GM12878 (cell line): ENCODE results near the gene MMP13. TPM values are rescaled to one million over a fixed set of nuclear protein-coding genes. Genes with fewer than 3 reads are reported as not detected.
"Not testable (repeated sequence)": the region's sequence is repeated elsewhere in the genome, so short reads cannot be mapped to it uniquely, and the experiment has no call there.

Experiments used
- ATAC-seq: fragments of 200-7000 bp; cut with Tn5 transposase; 3 replicates; pipeline ENCODE4 v1.9.1; 2020; ENCODE audit warnings: mild to moderate bottlenecking, moderate library complexity
- BruUV-seq: library from RNA; stranded (reverse); fragments of 400-500 nt; replicated peaks from 2 replicates; lab custom pipeline; 2021; lab: Mats Ljungman, UMichigan
- CTCF ChIA-PET: fragments of 300-600 bp; sonication (Branson Sonifier 250); formaldehyde crosslinking; extraction: SDS; loops from one replicate; lab custom pipeline; 2021; ENCODE audit warnings: inconsistent platforms; lab: Yijun Ruan, JAX
- POLR2A ChIA-PET: fragments of 350-600 bp; formaldehyde crosslinking; extraction: SDS; loops from one replicate; lab custom pipeline; 2021; ENCODE audit warnings: inconsistent platforms; lab: Charles Lee
- RAD21 ChIA-PET: fragments of 300-600 bp; sonication (Branson Sonifier 250); formaldehyde crosslinking; loops from one replicate; lab custom pipeline; 2023; ENCODE audit warnings: antibody characterized with exemption; ENCODE audit not compliant: unreplicated experiment; lab: Charles Lee
- SMC1A ChIA-PET: fragments of 300-600 bp; sonication (Branson Sonifier 250); formaldehyde crosslinking; loops from one replicate; lab custom pipeline; 2023; ENCODE audit not compliant: unreplicated experiment, uncharacterized antibody; lab: Charles Lee
- DNase-seq: peaks from one replicate; pipeline ENCODE4 v3.0.0-alpha.2; 2011; ENCODE audit warnings: low read depth, low spot score
- FAIRE-seq: peaks from 3 replicates; lab custom pipeline; 2011; peaks lifted over from hg19 to GRCh38; lab: Jason Lieb, UNC
- H2AFZ ChIP-seq: 2 replicates; pipeline ENCODE4 v1.6.0; 2011; ENCODE audit warnings: low read depth, low read length, control low read depth; ENCODE audit not compliant: control insufficient read depth
- H3K27ac ChIP-seq: 2 replicates; pipeline ENCODE4 v1.5.1; 2011; ENCODE audit warnings: control low read depth; ENCODE audit not compliant: control insufficient read depth, insufficient read depth
- H3K27me3 ChIP-seq, 2 experiments: replicated peaks in 1 of 2; 2 replicates each; pipeline versions ENCODE4 v1.6.0 to v1.6.1; 2011; ENCODE audit warnings: low read length in 1 of 2; ENCODE audit not compliant: control insufficient read depth in 2 of 2, insufficient read depth in 2 of 2
- H3K36me3 ChIP-seq, 2 experiments: 2 replicates each; pipeline ENCODE4 v1.5.1; 2011; ENCODE audit warnings: low read length in 1 of 2; ENCODE audit not compliant: control insufficient read depth in 2 of 2, insufficient read depth in 2 of 2
- H3K4me1 ChIP-seq: 2 replicates; pipeline ENCODE4 v1.6.1; 2011; ENCODE audit warnings: mild to moderate bottlenecking, low read length, moderate library complexity, mixed read lengths; ENCODE audit not compliant: control insufficient read depth, insufficient read depth
- H3K4me2 ChIP-seq: 2 replicates; pipeline ENCODE4 v1.6.0; 2011; ENCODE audit warnings: control low read depth; ENCODE audit not compliant: control insufficient read depth, insufficient read depth
- H3K4me3 ChIP-seq: fragments of 200-600 bp; sonication (generic); 2 replicates; pipeline ENCODE4 v1.5.1; 2016
- H3K79me2 ChIP-seq: 2 replicates; pipeline ENCODE4 v1.6.0; 2011; ENCODE audit warnings: low read length; ENCODE audit not compliant: control insufficient read depth, insufficient read depth
- H3K9ac ChIP-seq: 2 replicates; pipeline ENCODE4 v1.8.0; 2011; ENCODE audit warnings: low read length, control low read depth, mixed read lengths; ENCODE audit not compliant: control insufficient read depth, insufficient read depth
- H3K9me3 ChIP-seq: replicated peaks from 3 replicates; pipeline ENCODE4 v1.5.1; 2011; ENCODE audit warnings: mild to moderate bottlenecking, low read length; ENCODE audit not compliant: control insufficient read depth, insufficient read depth
- H4K20me1 ChIP-seq: 2 replicates; pipeline ENCODE4 v1.6.0; 2011; ENCODE audit not compliant: control insufficient read depth, insufficient read depth
- CBX5 ChIP-seq: sonication (generic); IDR thresholded peaks from 2 replicates; pipeline ENCODE4 v1.6.1; 2016; ENCODE audit warnings: low read depth, moderate library complexity, mild to moderate bottlenecking, inconsistent platforms
- ETV6 ChIP-seq, 2 experiments: fragments of 450-650 bp in 1 of 2; IDR thresholded peaks in 1 of 2; conservative IDR thresholded peaks in 1 of 2; 2 replicates each; pipeline ENCODE4 v1.6.1; 2014; ENCODE audit warnings: antibody characterized with exemption in 1 of 2, borderline replicate concordance in 1 of 2, low read depth in 1 of 2, mild to moderate bottlenecking in 1 of 2, moderate library complexity in 1 of 2
- FOS ChIP-seq: IDR thresholded peaks from 3 replicates; pipeline ENCODE4 v1.6.1; 2011; ENCODE audit warnings: borderline replicate concordance; ENCODE audit not compliant: insufficient read length; ENCODE audit errors: extremely low read depth
- MYC ChIP-seq: IDR thresholded peaks from 2 replicates; pipeline ENCODE4 v1.6.1; 2011; ENCODE audit warnings: mild to moderate bottlenecking, low read length, moderate library complexity, inconsistent platforms; ENCODE audit not compliant: insufficient read depth, insufficient replicate concordance, insufficient read length, severe bottlenecking
- NBN ChIP-seq: fragments of 450-650 bp; IDR thresholded peaks from 2 replicates; pipeline ENCODE4 v1.6.1; 2016
- NRF1 ChIP-seq: conservative IDR thresholded peaks from 2 replicates; pipeline ENCODE4 v1.6.1; 2011; ENCODE audit warnings: mild to moderate bottlenecking, low read depth, low read length, improper control_type of control experiment
- RBBP5 ChIP-seq: fragments of 200-600 bp; sonication (generic); conservative IDR thresholded peaks from 2 replicates; pipeline ENCODE4 v1.6.1; 2016
- YBX1 ChIP-seq: fragments of 450-650 bp; IDR thresholded peaks from 2 replicates; pipeline ENCODE4 v1.6.1; 2016; ENCODE audit warnings: antibody characterized with exemption
- ZNF207 ChIP-seq: fragments of 450-650 bp; IDR thresholded peaks from 2 replicates; pipeline ENCODE4 v1.6.1; 2014; ENCODE audit warnings: antibody characterized with exemption, mild to moderate bottlenecking, borderline replicate concordance
- ZNF217 ChIP-seq: fragments of 450-650 bp; IDR thresholded peaks from 2 replicates; pipeline ENCODE4 v1.6.1; 2017; ENCODE audit warnings: antibody characterized with exemption, mild to moderate bottlenecking
- ZSCAN29 ChIP-seq: fragments of 450-650 bp; IDR thresholded peaks from 2 replicates; pipeline ENCODE4 v1.6.1; 2017; ENCODE audit warnings: mild to moderate bottlenecking, moderate library complexity
- WGBS: methylation state at CpG from one replicate; pipeline ENCODE4 v1.1.6; 2016; ENCODE audit warnings: low lambda C conversion rate; ENCODE audit not compliant: insufficient replicate concordance, insufficient coverage; ENCODE audit errors: missing lambda C conversion rate; 5-methylcytosine and 5-hydroxymethylcytosine counted together
- in situ Hi-C: fragments of 300-500 bp; cut with MboI; formaldehyde crosslinking; loops from 9 replicates; pipeline ENCODE4 v1.14.3; 2018; ENCODE audit warnings: mixed read lengths
- intact Hi-C: fragments of 100-400 bp; cut with micrococcal nuclease; formaldehyde crosslinking; loops from one replicate; pipeline ENCODE4 v1.14.2; 2022; ENCODE audit not compliant: unreplicated experiment
- polyA plus RNA-seq, 11 experiments: library from polyadenylated mRNA; depleted of rRNA in 4 of 11; unstranded in 6 of 11; stranded (reverse) in 5 of 11; fragments of >200 nt; fragmentation: Nextera tagmentation in 4 of 11; fragmentation: Illumina TruSeq in 1 of 11; extraction: Ambion mirVana in 4 of 11; extraction: Trizol in 1 of 11; gene quantifications; 1 replicate in 1 of 11; 2 replicates in 10 of 11; pipeline versions ENCODE4 v1.2.1 to v1.2.3, GENCODE V29; 2011 to 2016; ENCODE audit warnings: inconsistent platforms in 2 of 11, missing spikeins in 2 of 11, low read depth in 1 of 11
- total RNA-seq, 4 experiments: library from RNA; depleted of rRNA in 3 of 4; stranded (reverse); fragments of >200 nt in 3 of 4; fragmentation: Illumina TruSeq in 1 of 4; extraction: Trizol in 1 of 4; gene quantifications; 2 replicates each; pipeline versions ENCODE4 v1.2.1 to v1.2.3, GENCODE V29; 2013 to 2021
- TF ChIP-seq, protein P1 (sequence below): IDR thresholded peaks from 2 replicates; pipeline ENCODE4 v1.6.1; 2011; ENCODE audit warnings: borderline replicate concordance, low read depth, mild to moderate bottlenecking, moderate library complexity, mixed read lengths, low read length; ENCODE audit not compliant: insufficient read depth; ENCODE audit errors: extremely low read length
- TF ChIP-seq, protein P2 (sequence below): fragments of 450-650 bp; IDR thresholded peaks from 2 replicates; pipeline ENCODE4 v1.6.1; 2018; ENCODE audit warnings: borderline replicate concordance, mild to moderate bottlenecking; ENCODE audit not compliant: partially characterized antibody

MMP13 gene
- total and polyA plus RNA-seq, 10 of the 15 experiments (the other 5 are each of a cell fraction or from before 2014, with no cell fraction given) = 0.05 TPM; not detected in 9

DNA sequence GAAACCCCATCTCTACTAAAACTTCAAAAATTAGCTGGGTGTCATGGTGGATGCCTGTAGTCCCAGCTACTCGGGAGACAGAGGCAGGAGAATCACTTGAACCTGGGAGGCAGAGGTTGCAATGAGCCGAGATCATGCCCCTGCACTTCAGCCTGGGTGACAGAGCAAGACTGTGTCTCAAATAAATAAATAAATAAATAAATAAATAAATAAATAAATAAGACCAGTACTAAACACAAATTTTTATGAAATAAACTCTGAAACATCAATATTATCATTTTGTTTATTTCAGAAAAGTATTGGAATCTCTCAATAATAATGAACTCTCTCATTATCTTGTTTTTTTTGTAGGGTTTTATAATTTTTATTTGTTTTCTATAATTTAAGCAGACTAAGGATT lies 18.2 kb upstream of the MMP13 start:
- POLR2A ChIA-PET, RAD21 ChIA-PET, H3K27me3 ChIP-seq, in situ Hi-C loops, H3K27ac ChIP-seq, ATAC-seq, H3K4me3 ChIP-seq, DNase-seq, H3K4me2 ChIP-seq, H3K9ac ChIP-seq, BruUV-seq, H3K79me2 ChIP-seq, H3K9me3 ChIP-seq, H3K4me1 ChIP-seq, H4K20me1 ChIP-seq, H3K36me3 ChIP-seq, FAIRE-seq, intact Hi-C loops, H2AFZ ChIP-seq: not testable (repeated sequence)
- ChIA-PET CTCF (interaction anchor here (1.1 kb wide), 1 partner anchor 10 kb away, joined by 3 read pairs; no protein-coding TSS in a partner anchor), SMC1A (interaction anchor here (1.9 kb wide), 1 partner anchor 59 kb away, joined by 8 read pairs; no protein-coding TSS in a partner anchor)
- 19% methylated on average over 2 of the region's 2 CpGs for WGBS

DNA sequence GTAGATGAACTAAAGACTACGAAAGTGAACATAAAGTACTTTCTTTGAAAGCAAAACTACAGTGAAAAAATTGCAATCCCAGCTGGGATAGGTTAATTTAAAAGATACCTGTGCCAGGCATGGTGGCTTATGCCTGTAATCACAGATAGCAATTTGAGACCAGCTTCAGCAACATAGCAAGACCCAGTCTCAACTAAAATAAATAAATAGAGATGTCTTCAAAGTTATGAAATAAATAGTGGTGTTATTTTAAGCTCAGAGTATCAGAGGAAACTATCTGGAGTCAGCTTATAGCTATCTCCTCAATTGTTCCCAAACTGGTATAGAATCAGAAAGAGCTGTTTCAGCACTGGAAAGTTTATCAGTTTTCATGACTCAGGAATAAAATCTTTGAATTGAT lies 17.3 kb upstream of the MMP13 start:
- in situ Hi-C loops = no loop called here
- 0% methylated on average over 1 of the region's 1 CpG for WGBS
- H3K27me3 ChIP-seq = no peaks in the 10 kb centered on the region
- no peaks in the 10 kb centered on the region for H3K4me1 ChIP-seq
- H3K27ac ChIP-seq = no peak overlapping the region
- intact Hi-C loops = no loop called here
- FAIRE-seq (no peak), ATAC-seq (no peak), DNase-seq (no peak)
- H3K4me2 ChIP-seq = no peak overlapping the region
- H3K9me3 ChIP-seq = no peaks in the 10 kb centered on the region
- no peaks in the 10 kb centered on the region for H3K79me2 ChIP-seq
- ChIA-PET SMC1A (interaction anchor here (1.9 kb wide), 1 partner anchor 58 kb away, joined by 8 read pairs; no protein-coding TSS in a partner anchor), POLR2A (no interaction called here), RAD21 (no interaction called here), CTCF (no interaction called here)
- H4K20me1 ChIP-seq = no peaks in the 10 kb centered on the region
- no peaks in the 10 kb centered on the region for H3K36me3 ChIP-seq
- H3K4me3 ChIP-seq = no peak overlapping the region
- no TSS peak for BruUV-seq
- TF ChIP-seq RBBP5 (no peak), ETV6 (conservative IDR thresholded peaks at IDR 0.05 in 1 of 2, IDR thresholded peaks at IDR 0.05 in 1 of 2; ENCODE audit: borderline replicate concordance in 1 of 2, low read depth in 1 of 2) (no peak), CBX5 (no peak), NBN (no peak), ZNF207 (no peak), MYC (no peak), YBX1 (no peak), ZNF217 (no peak), FOS (no peak), ZSCAN29 (no peak), NRF1 (no peak)
- TF ChIP-seq, protein P1, sequence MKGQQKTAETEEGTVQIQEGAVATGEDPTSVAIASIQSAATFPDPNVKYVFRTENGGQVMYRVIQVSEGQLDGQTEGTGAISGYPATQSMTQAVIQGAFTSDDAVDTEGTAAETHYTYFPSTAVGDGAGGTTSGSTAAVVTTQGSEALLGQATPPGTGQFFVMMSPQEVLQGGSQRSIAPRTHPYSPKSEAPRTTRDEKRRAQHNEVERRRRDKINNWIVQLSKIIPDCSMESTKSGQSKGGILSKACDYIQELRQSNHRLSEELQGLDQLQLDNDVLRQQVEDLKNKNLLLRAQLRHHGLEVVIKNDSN = no peak
- TF ChIP-seq, protein P2, sequence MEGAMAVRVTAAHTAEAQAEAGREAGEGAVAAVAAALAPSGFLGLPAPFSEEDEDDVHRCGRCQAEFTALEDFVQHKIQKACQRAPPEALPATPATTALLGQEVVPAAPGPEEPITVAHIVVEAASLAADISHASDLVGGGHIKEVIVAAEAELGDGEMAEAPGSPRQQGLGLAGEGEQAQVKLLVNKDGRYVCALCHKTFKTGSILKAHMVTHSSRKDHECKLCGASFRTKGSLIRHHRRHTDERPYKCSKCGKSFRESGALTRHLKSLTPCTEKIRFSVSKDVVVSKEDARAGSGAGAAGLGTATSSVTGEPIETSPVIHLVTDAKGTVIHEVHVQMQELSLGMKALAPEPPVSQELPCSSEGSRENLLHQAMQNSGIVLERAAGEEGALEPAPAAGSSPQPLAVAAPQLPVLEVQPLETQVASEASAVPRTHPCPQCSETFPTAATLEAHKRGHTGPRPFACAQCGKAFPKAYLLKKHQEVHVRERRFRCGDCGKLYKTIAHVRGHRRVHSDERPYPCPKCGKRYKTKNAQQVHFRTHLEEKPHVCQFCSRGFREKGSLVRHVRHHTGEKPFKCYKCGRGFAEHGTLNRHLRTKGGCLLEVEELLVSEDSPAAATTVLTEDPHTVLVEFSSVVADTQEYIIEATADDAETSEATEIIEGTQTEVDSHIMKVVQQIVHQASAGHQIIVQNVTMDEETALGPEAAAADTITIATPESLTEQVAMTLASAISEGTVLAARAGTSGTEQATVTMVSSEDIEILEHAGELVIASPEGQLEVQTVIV = no peak
- no peak overlapping the region for H3K9ac ChIP-seq
- H2AFZ ChIP-seq = no peak overlapping the region
